WTC11 (cell line): ENCODE measurements around the gene RILP. TPM values are rescaled to one million over a fixed set of nuclear protein-coding genes. Genes with fewer than 3 reads are reported as not detected.

ENCODE experiments used
- ATAC-seq: fragments of 200-7000 bp; cut with Tn5 transposase; 2 replicates; pipeline ENCODE4 v1.10.0; 2021; ENCODE audit warnings: mild to moderate bottlenecking, moderate library complexity
- CTCF ChIA-PET: fragments of 300-600 bp; sonication (Branson Sonifier 250); formaldehyde crosslinking; loops from one replicate; lab custom pipeline; 2021; ENCODE audit warnings: antibody characterized with exemption; lab: Charles Lee
- POLR2A ChIA-PET: fragments of 350-600 bp; sonication (Branson Sonifier 250); formaldehyde crosslinking; loops from one replicate; lab custom pipeline; 2021; ENCODE audit warnings: antibody characterized with exemption; lab: Charles Lee
- DNase-seq: peaks from one replicate; pipeline ENCODE4 v3.0.0; 2021; ENCODE audit warnings: low spot score
- H3K27ac Mint-ChIP-seq: 2 replicates; pipeline ENCODE4 v1.8.0; 2021; ENCODE audit warnings: mixed read lengths
- H3K27me3 Mint-ChIP-seq: 2 replicates; pipeline ENCODE4 v1.8.0; 2021; ENCODE audit warnings: low read depth, mild to moderate bottlenecking, moderate library complexity, mixed read lengths
- H3K36me3 Mint-ChIP-seq: 2 replicates; pipeline ENCODE4 v1.8.0; 2021; ENCODE audit warnings: mixed read lengths
- H3K4me1 Mint-ChIP-seq: 2 replicates; pipeline ENCODE4 v1.8.0; 2022; ENCODE audit warnings: mixed read lengths
- H3K4me3 Mint-ChIP-seq: 2 replicates; pipeline ENCODE4 v1.8.0; 2021; ENCODE audit warnings: mild to moderate bottlenecking, moderate library complexity, mixed read lengths
- H3K9me3 Mint-ChIP-seq: 2 replicates; pipeline ENCODE4 v1.8.0; 2021; ENCODE audit warnings: mixed read lengths
- AR ChIP-seq: fragments of 250-450 bp; sonication (Bioruptor Pico); IDR thresholded peaks from 2 replicates; pipeline ENCODE4 v1.9.0; 2021; ENCODE audit warnings: mild to moderate bottlenecking
- ARID4B ChIP-seq: sonication (generic); formaldehyde crosslinking; IDR thresholded peaks from 2 replicates; pipeline ENCODE4 v1.8.0; 2023; ENCODE audit warnings: missing genetic modification reagents, mild to moderate bottlenecking, borderline replicate concordance
- CDX4 ChIP-seq: fragments of 250-450 bp; sonication (Bioruptor Pico); IDR thresholded peaks from 2 replicates; pipeline ENCODE4 v1.9.0; 2021; ENCODE audit warnings: moderate library complexity, mild to moderate bottlenecking, inconsistent platforms, borderline replicate concordance
- CREB1 ChIP-seq: sonication (generic); formaldehyde crosslinking; IDR thresholded peaks from 2 replicates; pipeline ENCODE4 v1.8.0; 2023; ENCODE audit warnings: mild to moderate bottlenecking, missing genetic modification reagents
- CREM ChIP-seq: sonication (generic); formaldehyde crosslinking; IDR thresholded peaks from 2 replicates; pipeline ENCODE4 v1.8.1; 2022; ENCODE audit warnings: mild to moderate bottlenecking, missing genetic modification reagents, moderate library complexity
- ERG ChIP-seq: fragments of 250-450 bp; sonication (Bioruptor Pico); IDR thresholded peaks from 2 replicates; pipeline ENCODE4 v1.8.0; 2021; ENCODE audit warnings: mild to moderate bottlenecking
- FOXK1 ChIP-seq: sonication (generic); formaldehyde crosslinking; IDR thresholded peaks from 2 replicates; pipeline ENCODE4 v1.8.0; 2022; ENCODE audit warnings: mild to moderate bottlenecking, moderate library complexity, missing genetic modification reagents
- FOXP1 ChIP-seq: sonication (generic); formaldehyde crosslinking; IDR thresholded peaks from 2 replicates; pipeline ENCODE4 v1.8.0; 2022; ENCODE audit warnings: missing genetic modification reagents, mild to moderate bottlenecking, moderate library complexity, borderline replicate concordance
- HMGXB4 ChIP-seq: sonication (generic); formaldehyde crosslinking; IDR thresholded peaks from 2 replicates; pipeline ENCODE4 v1.8.1; 2023; ENCODE audit warnings: mild to moderate bottlenecking, moderate library complexity, missing genetic modification reagents
- IRF2 ChIP-seq: sonication (generic); formaldehyde crosslinking; IDR thresholded peaks from 2 replicates; pipeline ENCODE4 v1.8.0; 2022; ENCODE audit warnings: low read depth, missing genetic modification reagents, borderline replicate concordance
- MAX ChIP-seq: sonication (generic); formaldehyde crosslinking; IDR thresholded peaks from 2 replicates; pipeline ENCODE4 v1.8.0; 2022; ENCODE audit warnings: mild to moderate bottlenecking, missing genetic modification reagents
- MLX ChIP-seq: sonication (generic); formaldehyde crosslinking; IDR thresholded peaks from 2 replicates; pipeline ENCODE4 v1.8.1; 2023; ENCODE audit warnings: mild to moderate bottlenecking, missing genetic modification reagents, moderate library complexity
- OVOL2 ChIP-seq: fragments of 250-450 bp; sonication (Bioruptor Pico); IDR thresholded peaks from 2 replicates; pipeline ENCODE4 v1.9.0; 2021; ENCODE audit warnings: mild to moderate bottlenecking, borderline replicate concordance
- TCF7 ChIP-seq: sonication (generic); formaldehyde crosslinking; IDR thresholded peaks from 2 replicates; pipeline ENCODE4 v1.8.0; 2022; ENCODE audit warnings: mild to moderate bottlenecking, low read depth, missing genetic modification reagents, moderate library complexity
- TEAD4 ChIP-seq: sonication (generic); formaldehyde crosslinking; IDR thresholded peaks from 2 replicates; pipeline ENCODE4 v1.8.0; 2022; ENCODE audit warnings: mild to moderate bottlenecking, missing genetic modification reagents
- TP53 ChIP-seq: sonication (generic); formaldehyde crosslinking; IDR thresholded peaks from 2 replicates; pipeline ENCODE4 v1.8.1; 2023; ENCODE audit warnings: mild to moderate bottlenecking, missing genetic modification reagents
- ZBTB21 ChIP-seq: sonication (generic); formaldehyde crosslinking; IDR thresholded peaks from 2 replicates; pipeline ENCODE4 v1.8.1; 2023; ENCODE audit warnings: mild to moderate bottlenecking, missing genetic modification reagents, borderline replicate concordance
- ZNF138 ChIP-seq: sonication (generic); formaldehyde crosslinking; conservative IDR thresholded peaks from 2 replicates; pipeline ENCODE4 v1.8.1; 2022; ENCODE audit warnings: mild to moderate bottlenecking, moderate library complexity, missing genetic modification reagents
- ZNF232 ChIP-seq: sonication (generic); formaldehyde crosslinking; IDR thresholded peaks from 2 replicates; pipeline ENCODE4 v1.8.0; 2022; ENCODE audit warnings: mild to moderate bottlenecking, missing genetic modification reagents
- ZNF416 ChIP-seq: fragments of 250-450 bp; sonication (Bioruptor Pico); IDR thresholded peaks from 2 replicates; pipeline ENCODE4 v1.9.0; 2021; ENCODE audit warnings: mild to moderate bottlenecking, inconsistent platforms
- ZNF423 ChIP-seq: fragments of 250-450 bp; sonication (Bioruptor Pico); IDR thresholded peaks from 2 replicates; pipeline ENCODE4 v2.1.2; 2022; ENCODE audit warnings: mild to moderate bottlenecking, moderate library complexity
- total RNA-seq: library from RNA; stranded (reverse); gene quantifications from 3 replicates; pipeline ENCODE4 v1.2.3, GENCODE V29; 2021

Gene RILP
- total RNA-seq, 1 experiment from 2014 or later: 11.7 TPM

GRCh38 chr17:1648173-1648962, 1.3 kb downstream of the RILP start:
- peak overlapping the region; percentile 72 for H3K4me3 Mint-ChIP-seq
- peaks cover 6% of the 10 kb centered on the region for H3K27me3 Mint-ChIP-seq
- ChIA-PET POLR2A (interaction anchor here (0.9 to 2.3 kb wide), 10 partner anchors 12 to 132 kb away, joined by 3 to 12 read pairs (median 4); partner anchors contain the start of genes INPP5K and SLC43A2), CTCF (interaction anchor here (0.5 to 7.2 kb wide), 54 partner anchors 8 to 753 kb away, joined by 3 to 133 read pairs (median 5); partner anchors contain the start of genes INPP5K, PITPNA, PRPF8 and RPA1)
- H3K9me3 Mint-ChIP-seq: no peaks in the 10 kb centered on the region
- H3K36me3 Mint-ChIP-seq: peaks cover 29% of the 10 kb centered on the region
- DNase-seq: peak; percentile 77
- TF ChIP-seq ZBTB21 (CRISPR knock-in tag) (no peak), FOXK1 (CRISPR knock-in tag) (0 out of 2 replicates have a peak, but pooled peaks have one; percentile 42), TCF7 (peak; percentile 63; the same call in 1 of the 2 replicates), OVOL2 (CRISPR knock-in tag) (no peak), ZNF423 (CRISPR knock-in tag) (peak; percentile 53; the same call in 1 of the 2 replicates), ZNF232 (no peak), AR (CRISPR knock-in tag) (0 out of 2 replicates have a peak, but pooled peaks have one; percentile 14), MLX (CRISPR knock-in tag) (peak; percentile 47; the same call in 1 of the 2 replicates), TP53 (peak; percentile 60; the same call in 1 of the 2 replicates), FOXP1 (CRISPR knock-in tag) (peak; percentile 66; the same call in 1 of the 2 replicates), CREM (CRISPR knock-in tag) (0 out of 2 replicates have a peak, but pooled peaks have one; percentile 28), IRF2 (no peak), HMGXB4 (CRISPR knock-in tag) (peak; percentile 91; the same call in 1 of the 2 replicates), CREB1 (no peak), MAX (CRISPR knock-in tag) (peak; percentile 31; the same call in 1 of the 2 replicates)
- peak; percentile 36 for ATAC-seq
- H3K4me1 Mint-ChIP-seq: peaks cover 32% of the 10 kb centered on the region
- H3K27ac Mint-ChIP-seq: no peak overlapping the region

- ChIA-PET CTCF (interaction anchor here (0.9 to 7.2 kb wide), 23 partner anchors 9 to 282 kb away, joined by 3 to 133 read pairs (median 9); partner anchors contain the start of genes INPP5K and SLC43A2), POLR2A (interaction anchor here (1.2 to 2.3 kb wide), 2 partner anchors 19 to 62 kb away, joined by 4 to 12 read pairs; partner anchors contain the start of gene SLC43A2)
- peak overlapping the region; percentile 72 for H3K4me3 Mint-ChIP-seq
- DNase-seq (no peak), ATAC-seq (no peak)
- peaks cover 6% of the 10 kb centered on the region for H3K27me3 Mint-ChIP-seq
- H3K9me3 Mint-ChIP-seq: no peaks in the 10 kb centered on the region
- H3K4me1 Mint-ChIP-seq: peaks cover 32% of the 10 kb centered on the region
- H3K36me3 Mint-ChIP-seq: peaks cover 23% of the 10 kb centered on the region
- no peak overlapping the region for H3K27ac Mint-ChIP-seq
- TF ChIP-seq ERG (CRISPR knock-in tag) (no peak), TP53 (no peak), TEAD4 (CRISPR knock-in tag) (no peak), CREM (CRISPR knock-in tag) (no peak), CDX4 (CRISPR knock-in tag) (no peak), ZNF416 (CRISPR knock-in tag) (no peak), ARID4B (CRISPR knock-in tag) (no peak), ZNF138 (no peak)
Observed at GRCh38 chr17:1647802-1648171, 1.9 kb downstream of the RILP start.
